NT2/D1 (cell line): Measurements from ENCODE around the gene FH.

Source experiments
- DNase-seq: peaks from one replicate; pipeline ENCODE4 v3.0.0-alpha.2; 2011; ENCODE audit warnings: low read depth, low spot score
- H3K27me3 ChIP-seq: 2 replicates; pipeline ENCODE4 v1.6.0; 2011; ENCODE audit warnings: mild to moderate bottlenecking; ENCODE audit not compliant: insufficient read length, insufficient read depth
- H3K36me3 ChIP-seq: 2 replicates; pipeline ENCODE4 v1.6.1; 2011; ENCODE audit warnings: mild to moderate bottlenecking, low read length, mixed read lengths; ENCODE audit not compliant: insufficient read depth, insufficient read length
- H3K4me1 ChIP-seq: 2 replicates; pipeline ENCODE4 v1.5.1; 2011; ENCODE audit not compliant: insufficient read depth, insufficient read length
- H3K4me3 ChIP-seq: 2 replicates; pipeline ENCODE4 v1.5.1; 2011; ENCODE audit warnings: low read depth; ENCODE audit not compliant: insufficient read length
- H3K9ac ChIP-seq: 2 replicates; pipeline ENCODE4 v1.6.0; 2011; ENCODE audit warnings: low read depth; ENCODE audit not compliant: insufficient read length
- H3K9me3 ChIP-seq: 2 replicates; pipeline ENCODE4 v1.5.1; 2011; ENCODE audit warnings: mild to moderate bottlenecking, low read length; ENCODE audit not compliant: insufficient read depth
- SUZ12 ChIP-seq: IDR thresholded peaks from 2 replicates; pipeline ENCODE4 v1.6.1; 2011; ENCODE audit not compliant: insufficient read length, insufficient read depth; ENCODE audit errors: extremely low read depth
- YY1 ChIP-seq: IDR thresholded peaks from 2 replicates; pipeline ENCODE4 v1.6.1; 2011; ENCODE audit not compliant: insufficient read length, insufficient read depth
- ZNF274 ChIP-seq: IDR thresholded peaks from 2 replicates; pipeline ENCODE4 v1.6.1; 2011; ENCODE audit warnings: mild to moderate bottlenecking, low read depth, low read length

The FH gene

DNA sequence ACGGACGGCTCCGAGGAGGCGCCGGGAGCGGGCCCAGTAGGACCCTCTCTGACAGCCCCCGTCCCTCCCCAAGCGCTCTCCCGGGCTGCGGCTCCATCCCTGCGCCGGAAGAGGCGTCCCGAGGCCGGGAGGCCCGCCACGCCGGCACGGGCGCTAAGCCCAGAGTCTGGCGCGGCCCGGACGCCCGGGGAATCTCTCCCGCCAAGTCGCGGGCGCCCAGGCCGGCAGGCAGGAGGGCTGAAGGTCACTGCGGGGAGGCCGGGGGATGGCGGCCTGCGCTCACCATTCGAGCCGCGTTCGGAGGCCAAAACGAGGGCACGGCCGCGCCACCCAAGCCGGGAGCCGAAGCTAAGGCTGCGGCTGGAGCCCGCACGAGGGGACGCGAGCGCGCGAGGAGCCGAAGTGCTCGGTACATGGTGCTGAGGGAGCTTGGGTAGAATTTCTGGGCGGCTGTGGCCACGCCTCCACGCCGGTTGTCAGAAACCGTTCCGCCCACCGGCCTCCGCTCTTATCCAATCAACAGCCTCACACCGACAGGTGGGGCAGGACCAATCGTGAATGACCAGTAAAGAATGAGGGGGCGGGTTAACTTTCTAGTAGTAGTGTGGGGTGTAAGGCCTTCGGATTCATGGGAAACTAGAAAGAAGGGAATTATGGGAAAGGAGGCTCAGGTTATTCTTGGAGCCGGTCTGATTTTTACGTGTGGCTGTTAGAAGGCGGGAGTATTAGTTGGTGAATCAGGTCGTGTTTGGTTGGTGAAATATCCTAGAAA is at the start of gene FH:
Gene FH (minus strand): TSS at position 448 of the 772 bp plus-strand sequence. CDS start 33 bp downstream, at position 415.
- Histone ChIP-seq H3K9me3 (no peaks in the 10 kb centered on the region), H3K27me3 (no peaks in the 10 kb centered on the region), H3K36me3 (peaks cover 27% of the 10 kb centered on the region), H3K4me1 (no peaks in the 10 kb centered on the region), H3K9ac (peak within 1 kb of the TSS; percentile 92), H3K4me3 (peak within 1 kb of the TSS; percentile 86)
- DNase-seq: peak; percentile 98
- TF ChIP-seq YY1: no peak
- no peak for TF ChIP-seq ZNF274
- TF ChIP-seq SUZ12: no peak

DNA sequence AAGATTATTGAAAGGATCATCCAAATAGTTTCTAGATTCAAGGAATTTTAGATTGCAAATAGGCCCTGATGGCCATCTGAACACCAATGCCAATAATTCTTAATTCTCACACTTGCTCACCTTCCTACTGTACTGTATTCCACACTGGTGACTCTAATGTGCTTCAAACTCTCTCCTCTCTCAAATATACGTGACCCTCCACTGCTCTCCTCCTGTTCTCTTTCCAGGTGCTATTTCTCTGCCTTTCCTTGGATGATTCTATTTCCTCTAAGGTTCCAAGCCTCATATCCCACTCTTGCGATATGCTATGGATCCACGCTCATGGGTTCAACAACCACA is 41.3 kb upstream of the FH start:
- Histone ChIP-seq H3K4me3 (no peak overlapping the region), H3K4me1 (no peaks in the 10 kb centered on the region), H3K9me3 (no peaks in the 10 kb centered on the region), H3K27me3 (no peaks in the 10 kb centered on the region), H3K36me3 (no peaks in the 10 kb centered on the region), H3K9ac (no peak overlapping the region)
- no peak for DNase-seq
- no peak for TF ChIP-seq YY1
- TF ChIP-seq ZNF274: no peak
- TF ChIP-seq SUZ12: no peak

DNA sequence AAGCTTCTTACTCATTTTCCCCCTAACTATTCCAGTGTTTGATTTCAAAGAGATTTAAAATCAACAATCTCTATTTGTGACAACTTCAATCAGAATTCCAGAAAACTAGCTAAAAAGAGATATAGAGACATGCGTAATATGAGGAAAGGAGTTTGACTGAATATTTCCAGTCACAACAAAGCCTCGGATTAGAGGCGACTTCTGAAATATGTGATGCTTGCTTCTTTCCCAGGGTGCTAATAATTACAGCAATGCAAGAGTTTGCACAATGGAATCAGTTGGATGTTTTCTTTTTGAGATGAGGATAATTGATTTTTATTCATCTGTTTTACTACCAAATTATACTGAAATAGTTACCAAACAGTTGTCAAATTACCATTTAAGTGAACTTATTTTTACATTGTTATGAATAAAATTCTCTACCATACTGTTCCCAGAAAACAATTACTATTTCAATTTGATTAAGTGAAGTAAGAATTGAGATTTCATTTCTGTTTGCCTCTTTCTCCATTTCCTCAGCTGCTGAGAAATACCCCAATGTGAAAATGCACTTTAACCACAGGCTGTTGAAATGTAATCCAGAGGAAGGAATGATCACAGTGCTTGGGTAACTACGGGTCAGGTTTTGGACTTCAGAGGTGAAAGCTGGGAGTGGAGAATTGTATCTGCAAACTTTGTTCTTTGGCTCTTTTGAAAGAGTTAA is 40.7 kb upstream of the FH start:
- Histone ChIP-seq H3K9ac (no peak overlapping the region), H3K36me3 (no peaks in the 10 kb centered on the region), H3K27me3 (no peaks in the 10 kb centered on the region), H3K4me3 (no peak overlapping the region), H3K4me1 (no peaks in the 10 kb centered on the region), H3K9me3 (no peaks in the 10 kb centered on the region)
- DNase-seq: no peak
- TF ChIP-seq SUZ12 (no peak), ZNF274 (no peak), YY1 (no peak)

DNA sequence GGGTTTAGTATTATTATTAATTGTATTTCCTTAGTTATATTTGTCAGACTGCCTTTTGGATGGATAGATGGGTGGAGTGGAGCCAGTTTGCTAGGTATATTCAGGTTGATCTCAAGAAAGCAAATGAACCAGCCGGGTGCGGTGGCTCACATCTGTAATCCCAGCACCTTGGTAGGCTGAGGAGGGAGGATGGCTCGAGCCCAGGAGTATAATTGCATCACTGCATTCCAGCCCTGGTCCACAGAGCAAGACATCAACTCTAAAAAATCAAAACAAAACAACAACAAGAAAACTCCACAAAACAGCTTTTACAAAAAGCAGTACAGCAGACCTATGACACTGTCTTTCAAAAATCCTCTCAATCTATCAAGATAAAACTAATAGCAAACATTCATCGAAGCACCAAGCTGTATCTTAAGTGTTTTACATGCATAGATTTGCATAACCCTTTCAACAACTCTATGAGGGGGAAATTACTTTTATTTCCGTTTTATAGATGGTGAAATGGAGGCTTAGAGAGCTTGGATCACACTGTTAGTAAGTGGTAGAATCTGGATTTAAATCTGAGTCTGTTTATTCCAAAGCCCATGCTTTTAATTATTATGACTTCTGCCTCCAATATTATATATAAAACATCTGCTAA is 38.1 kb upstream of the FH start:
- no peaks in the 10 kb centered on the region for H3K36me3 ChIP-seq
- H3K4me1 ChIP-seq: no peaks in the 10 kb centered on the region
- no peaks in the 10 kb centered on the region for H3K27me3 ChIP-seq
- H3K9me3 ChIP-seq: no peaks in the 10 kb centered on the region
- no peak overlapping the region for H3K9ac ChIP-seq
- no peak for DNase-seq
- TF ChIP-seq SUZ12 (no peak), ZNF274 (no peak), YY1 (no peak)
- no peak overlapping the region for H3K4me3 ChIP-seq

DNA sequence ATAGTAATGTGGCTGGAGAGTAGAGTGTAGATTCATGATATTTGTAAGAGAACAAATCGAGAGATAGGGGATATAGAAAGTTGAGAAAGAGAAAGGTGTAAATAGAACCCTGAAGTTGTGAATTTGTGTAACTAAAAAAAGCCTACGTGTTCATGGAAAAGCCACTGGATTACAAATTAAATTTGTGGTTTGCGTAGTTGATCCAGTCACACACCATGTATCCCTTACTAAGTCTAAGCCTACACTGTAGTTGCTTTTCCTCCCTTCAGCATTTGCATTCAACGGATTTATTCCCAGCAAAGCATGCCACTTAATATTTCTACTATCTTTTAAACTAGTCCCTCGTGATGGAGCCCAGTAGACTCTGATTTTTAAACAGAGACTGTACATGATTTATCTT is 37.5 kb upstream of the FH start:
- H3K9ac ChIP-seq: no peak overlapping the region
- no peaks in the 10 kb centered on the region for H3K27me3 ChIP-seq
- TF ChIP-seq ZNF274: no peak
- no peak for TF ChIP-seq SUZ12
- no peak for TF ChIP-seq YY1
- DNase-seq: no peak
- H3K9me3 ChIP-seq: no peaks in the 10 kb centered on the region
- H3K4me3 ChIP-seq: no peak overlapping the region
- no peaks in the 10 kb centered on the region for H3K36me3 ChIP-seq
- H3K4me1 ChIP-seq: no peaks in the 10 kb centered on the region

DNA sequence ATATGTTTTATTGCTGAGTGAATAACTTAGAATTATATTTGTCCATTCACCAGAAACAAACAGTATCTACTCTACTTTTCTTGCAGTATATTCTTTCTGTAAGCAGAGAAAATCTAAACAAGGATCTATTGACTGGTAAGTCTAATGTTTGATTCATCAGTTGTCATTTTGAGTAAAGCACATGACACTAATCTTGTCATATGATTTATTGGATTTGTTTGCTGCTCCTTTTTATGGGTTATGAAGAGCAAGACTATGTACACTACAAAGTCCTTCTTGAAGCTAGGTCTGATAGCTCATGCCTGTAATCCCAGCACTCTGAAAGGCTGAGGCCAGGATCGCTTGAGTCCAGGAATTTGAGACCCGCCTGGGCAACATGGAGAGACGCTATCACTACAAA is 36.0 kb upstream of the FH start:
- no peak overlapping the region for H3K9ac ChIP-seq
- H3K36me3 ChIP-seq: no peaks in the 10 kb centered on the region

More for the DNA sequence above, 36.0 kb upstream of the FH start:
- H3K4me3 ChIP-seq: no peak overlapping the region
- TF ChIP-seq SUZ12: no peak
- no peak for TF ChIP-seq YY1
- no peak for TF ChIP-seq ZNF274
- no peaks in the 10 kb centered on the region for H3K27me3 ChIP-seq
- H3K4me1 ChIP-seq: no peaks in the 10 kb centered on the region
- no peaks in the 10 kb centered on the region for H3K9me3 ChIP-seq
- DNase-seq: no peak
